ENCODE results near the gene HRAS.
A peak's percentile ranks its signal among the peaks of the same experiment; 100 is the strongest.

HRAS gene

DNA sequence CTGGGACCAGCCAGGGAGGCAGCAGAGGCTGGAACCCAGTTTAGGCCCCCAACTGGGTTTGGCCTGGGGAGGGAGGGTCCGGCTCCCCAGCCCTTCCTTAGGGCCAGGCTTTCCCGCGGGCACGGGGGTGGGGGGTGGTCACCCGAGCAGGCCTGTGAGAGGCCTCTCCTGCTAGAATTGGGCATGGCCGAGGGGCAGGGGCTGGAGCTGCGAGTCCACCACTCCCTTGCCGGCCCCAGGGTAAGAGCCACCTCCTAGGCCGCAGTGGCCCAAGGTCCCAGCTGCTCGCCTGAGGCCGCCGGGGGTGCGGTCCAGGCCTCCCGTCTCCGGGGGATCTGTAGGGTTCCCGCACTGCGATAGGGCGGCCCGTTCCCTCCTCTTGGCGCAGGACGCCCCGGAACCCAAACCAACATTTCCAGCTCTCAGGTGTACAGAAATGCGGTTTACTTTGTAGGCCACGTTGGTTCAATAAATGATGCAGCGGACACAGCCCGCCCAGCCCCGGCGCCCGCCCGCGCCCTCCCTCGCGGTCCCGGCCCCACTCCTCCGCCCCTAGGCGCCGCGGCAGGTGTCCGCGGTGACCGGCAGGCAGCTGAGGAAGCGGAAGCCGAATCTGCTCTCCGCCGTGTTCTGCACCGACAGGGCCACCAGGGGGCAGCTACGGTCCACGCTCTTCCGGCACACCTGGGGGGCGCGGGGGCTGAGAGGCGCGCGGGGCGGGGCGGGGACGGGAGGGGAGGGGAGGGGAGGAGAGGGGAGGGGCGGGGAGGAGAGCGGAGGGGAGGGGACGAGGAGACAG, 19.3 kb upstream of the HRAS start:
- FAIRE-seq: peak; percentile 60

DNA sequence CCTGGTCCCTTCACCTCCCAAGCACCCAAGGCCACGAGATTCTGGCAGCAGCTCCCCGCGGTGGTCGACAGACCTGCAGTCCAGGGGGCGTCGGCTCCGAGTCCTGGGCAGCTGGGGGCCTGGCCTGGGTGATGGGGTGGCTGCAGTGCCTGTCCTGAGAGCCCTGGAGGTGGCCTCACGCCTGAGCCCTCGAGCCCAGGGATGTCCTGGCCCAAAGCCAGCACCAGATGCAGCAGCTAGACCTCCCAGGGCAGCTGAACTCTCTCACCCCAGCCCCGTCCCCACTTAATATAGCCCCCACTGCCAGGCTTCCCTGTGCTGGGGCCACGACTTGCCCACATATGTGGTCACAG, 18.6 kb upstream of the HRAS start:
- no peak for FAIRE-seq
- no peak for DNase-seq (ENCODE audit: insufficient read length, low spot score)

More for the DNA sequence above, 19.3 kb upstream of the HRAS start:
- DNase-seq (ENCODE audit: insufficient read length, low spot score): peak; percentile 71

DNA sequence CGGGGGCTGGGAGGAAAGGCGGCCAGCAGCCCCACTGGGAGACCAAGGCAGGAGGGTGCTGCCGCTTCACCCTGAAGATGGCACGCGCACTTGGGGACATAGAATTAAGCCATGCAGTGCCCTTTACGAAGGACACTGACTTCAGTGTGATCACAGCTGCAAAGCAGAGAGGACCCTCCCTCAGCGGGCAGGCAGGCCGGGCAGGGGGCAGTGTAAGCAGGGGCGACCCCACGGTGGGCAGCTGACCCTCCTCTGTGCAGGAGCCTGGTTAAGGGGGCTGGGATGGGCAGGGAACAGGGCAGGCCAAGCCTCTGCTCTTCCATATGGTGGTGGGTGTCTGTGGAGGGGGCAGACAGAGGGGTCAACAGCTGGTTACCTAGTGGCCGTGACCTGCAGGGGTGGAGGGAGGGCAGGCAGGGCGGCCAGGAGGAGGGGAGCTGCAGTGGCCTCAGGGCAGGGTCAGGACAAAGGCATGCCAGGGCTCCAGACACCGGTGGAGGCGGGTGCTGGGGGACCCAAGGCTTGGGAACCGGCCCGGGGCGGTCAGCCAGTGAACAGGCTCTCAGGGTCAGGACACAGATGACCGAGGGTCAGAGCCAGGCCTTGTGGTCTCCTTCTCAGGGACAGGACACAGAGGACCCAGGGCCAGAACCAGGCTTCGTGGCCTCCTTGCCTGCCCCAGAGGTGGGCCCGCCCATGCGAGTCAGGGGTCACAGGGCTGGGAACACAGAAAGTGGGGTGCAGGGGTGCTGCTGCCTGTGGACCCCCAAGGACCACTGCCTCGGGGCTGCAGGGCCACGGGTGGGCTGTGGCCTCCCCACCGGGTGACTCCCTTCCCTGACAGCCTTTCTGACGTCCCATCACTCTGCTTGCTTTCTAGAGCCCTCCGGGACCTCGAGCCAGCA, 18.0 kb upstream of the HRAS start:
- DNase-seq (ENCODE audit: insufficient read length, low spot score) (no peak), FAIRE-seq (no peak)

DNA sequence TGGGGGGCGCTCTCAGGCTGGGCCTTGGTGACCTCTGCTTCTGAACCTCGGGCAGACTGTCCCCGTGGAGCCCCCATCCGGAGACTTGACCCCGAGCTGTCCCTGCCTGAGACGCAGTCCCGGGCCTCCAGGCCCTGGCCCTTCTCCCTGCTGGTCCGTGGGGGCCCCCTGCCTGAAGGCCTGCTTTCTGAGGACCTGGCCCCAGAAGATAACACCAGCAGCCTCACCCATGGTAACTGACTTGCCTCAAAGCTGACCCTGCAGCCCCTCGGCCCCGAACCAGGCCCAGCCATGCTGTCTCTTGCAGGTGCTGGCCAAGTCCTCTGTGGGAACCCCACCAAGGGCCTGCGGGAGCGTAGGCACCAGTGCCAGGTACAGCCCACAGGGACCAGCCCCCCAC, 16.2 kb upstream of the HRAS start:
- DNase-seq (ENCODE audit: insufficient read length, low spot score) (no peak), FAIRE-seq (no peak)

DNA sequence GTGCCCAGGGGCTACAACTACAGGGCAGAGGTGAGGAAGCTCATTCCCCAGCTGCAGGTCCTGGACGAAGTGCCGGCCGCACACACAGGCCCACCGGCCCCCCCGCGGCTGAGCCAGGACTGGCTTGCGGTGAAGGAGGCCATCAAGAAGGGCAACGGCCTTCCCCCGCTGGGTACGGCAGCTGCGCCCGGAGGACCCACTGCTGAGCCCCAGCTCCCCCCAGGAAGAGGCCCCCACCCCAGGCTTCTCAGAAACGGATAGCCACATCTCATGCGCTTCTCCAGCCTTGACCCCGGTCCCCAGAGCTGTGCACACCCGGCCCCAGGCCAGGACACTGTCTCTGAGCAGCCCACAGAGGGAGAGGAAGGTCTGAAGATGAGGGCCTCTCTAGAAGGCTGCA, 15.8 kb upstream of the HRAS start:
- FAIRE-seq (no peak), DNase-seq (ENCODE audit: insufficient read length, low spot score) (no peak)

DNA sequence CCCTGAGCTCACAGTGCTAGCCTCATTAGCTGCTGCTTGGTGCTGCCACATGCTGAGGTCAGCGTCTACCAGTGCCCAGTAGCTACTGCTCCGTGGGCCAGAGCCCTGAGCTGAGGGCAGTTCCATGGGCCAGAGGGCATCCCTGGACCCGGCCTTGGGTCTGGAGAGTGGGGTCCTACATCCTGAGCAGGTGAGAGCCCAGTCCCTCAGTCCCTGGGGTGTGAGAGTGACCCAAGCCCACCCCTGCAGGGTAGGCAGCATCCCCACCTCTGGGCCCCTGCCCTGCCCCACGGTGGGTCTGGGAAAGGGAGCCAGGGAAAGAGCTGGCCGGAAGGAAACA, 15.3 kb upstream of the HRAS start:
- DNase-seq (ENCODE audit: insufficient read length, low spot score) (no peak), FAIRE-seq (no peak)

DNA sequence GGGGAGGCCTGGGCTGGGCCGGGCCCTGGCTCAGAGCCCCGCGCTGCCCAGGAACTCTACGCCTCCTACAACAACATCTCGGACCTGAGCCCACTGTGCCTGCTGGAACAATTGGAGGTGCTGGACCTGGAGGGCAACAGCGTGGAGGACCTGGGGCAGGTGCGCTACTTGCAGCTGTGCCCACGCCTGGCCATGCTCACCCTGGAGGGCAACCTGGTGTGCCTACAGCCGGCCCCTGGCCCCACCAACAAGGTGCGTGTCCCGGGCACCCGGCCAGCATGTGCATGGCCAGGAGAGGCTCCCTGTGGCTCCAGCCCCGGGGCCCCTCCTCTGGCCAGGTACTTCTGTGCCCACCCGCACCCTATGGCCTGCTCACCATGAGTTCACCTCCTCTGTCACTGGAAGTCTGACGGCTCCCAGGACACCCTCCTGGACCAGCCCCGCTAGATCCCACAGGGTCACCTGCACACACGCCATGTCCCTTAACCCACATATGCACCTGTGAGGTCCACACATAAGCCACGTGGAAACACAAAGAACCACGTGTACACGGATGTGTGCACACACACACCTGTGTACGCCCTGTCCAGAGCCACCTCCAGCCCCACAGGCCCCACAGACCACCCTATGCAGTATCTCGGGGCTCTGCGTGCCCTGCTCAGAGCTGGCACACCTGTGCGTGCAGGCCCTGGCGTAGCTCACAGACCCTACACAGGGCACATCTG, 14.8 kb upstream of the HRAS start:
- FAIRE-seq (no peak), DNase-seq (ENCODE audit: insufficient read length, low spot score) (no peak)

DNA sequence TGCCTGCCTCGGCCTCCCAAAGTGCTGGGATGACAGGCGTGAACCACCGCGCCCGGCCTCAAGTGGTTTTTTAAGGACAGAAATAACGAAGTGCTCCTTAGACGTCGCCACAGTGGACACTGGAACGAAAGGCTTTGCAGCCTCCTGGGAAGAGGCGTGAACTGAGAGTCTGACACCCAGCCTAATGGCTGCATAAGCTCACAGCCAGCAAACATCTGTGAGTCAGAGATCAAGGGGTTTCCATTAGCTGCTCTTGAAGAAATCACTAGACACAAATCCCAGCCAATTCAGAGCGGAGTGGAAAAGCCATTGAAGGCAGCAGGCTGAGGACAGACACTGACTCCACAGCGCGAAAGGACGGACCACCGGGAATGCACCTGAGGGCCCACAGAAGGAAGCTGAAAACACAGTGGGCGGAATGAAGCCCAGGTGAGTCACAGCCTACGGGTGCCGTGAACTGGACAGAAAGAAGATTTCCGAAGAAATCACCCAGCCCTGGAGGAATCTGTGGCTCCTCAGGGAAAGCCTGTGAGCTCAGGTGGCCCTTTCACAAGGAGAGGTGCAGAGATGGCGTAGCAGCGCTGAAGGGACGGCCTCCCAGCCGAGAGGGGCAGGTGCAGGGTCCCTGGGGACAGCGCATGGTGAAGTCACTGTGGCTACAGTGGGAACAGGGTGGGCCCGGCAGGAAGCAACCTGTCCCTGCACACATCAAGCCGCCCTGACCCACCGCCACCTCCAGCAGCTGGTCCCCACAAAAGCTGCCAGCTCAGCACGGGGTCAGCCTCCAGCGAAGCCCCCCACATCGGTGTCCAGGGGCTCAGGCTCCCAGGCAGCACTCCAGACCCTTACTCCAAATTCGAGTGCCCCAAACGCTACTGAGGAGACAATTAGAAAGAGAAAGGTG, 13.6 kb upstream of the HRAS start:
- FAIRE-seq: no peak
- DNase-seq (ENCODE audit: insufficient read length, low spot score): no peak

DNA sequence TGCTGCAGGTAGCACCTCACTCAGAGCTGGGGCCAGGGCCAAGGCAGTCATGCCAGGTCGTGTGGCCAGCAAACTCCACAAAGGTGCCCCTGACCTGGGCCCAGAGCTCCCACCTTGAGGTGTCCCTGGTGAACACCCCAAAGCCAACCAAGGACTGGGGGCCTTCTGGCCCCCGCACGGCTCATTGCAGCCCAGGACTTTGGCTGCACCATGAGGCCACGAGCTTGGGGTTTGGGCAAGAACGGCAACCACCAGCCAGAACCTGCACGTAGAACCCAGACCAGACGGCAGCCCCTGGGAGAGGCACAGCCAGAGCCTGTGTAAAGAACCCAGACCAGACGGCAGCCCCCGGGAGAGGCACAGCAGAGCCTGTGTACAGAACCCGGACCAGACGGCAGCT, 9.8 kb upstream of the HRAS start:
- DNase-seq (ENCODE audit: insufficient read length, low spot score): no peak
- FAIRE-seq: no peak

DNA sequence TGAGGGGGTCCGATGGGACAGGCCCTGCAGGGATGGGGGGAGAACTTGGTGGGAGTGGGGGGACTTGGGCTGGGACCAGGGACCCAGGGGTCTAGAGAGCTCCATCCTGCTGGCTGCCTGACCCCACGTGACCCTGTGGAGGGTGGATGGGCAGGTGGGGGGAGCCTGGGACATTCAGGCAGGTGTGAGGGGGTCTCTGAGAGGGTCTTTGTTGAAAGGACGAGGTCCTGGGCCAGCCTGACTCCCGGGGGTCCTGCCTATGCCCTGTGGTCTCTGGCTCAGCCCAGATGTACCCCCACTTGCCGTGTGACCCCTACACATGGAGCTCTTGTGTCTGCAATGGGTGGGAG, 9.4 kb upstream of the HRAS start:
- no peak for DNase-seq (ENCODE audit: insufficient read length, low spot score)
- no peak for FAIRE-seq

DNA sequence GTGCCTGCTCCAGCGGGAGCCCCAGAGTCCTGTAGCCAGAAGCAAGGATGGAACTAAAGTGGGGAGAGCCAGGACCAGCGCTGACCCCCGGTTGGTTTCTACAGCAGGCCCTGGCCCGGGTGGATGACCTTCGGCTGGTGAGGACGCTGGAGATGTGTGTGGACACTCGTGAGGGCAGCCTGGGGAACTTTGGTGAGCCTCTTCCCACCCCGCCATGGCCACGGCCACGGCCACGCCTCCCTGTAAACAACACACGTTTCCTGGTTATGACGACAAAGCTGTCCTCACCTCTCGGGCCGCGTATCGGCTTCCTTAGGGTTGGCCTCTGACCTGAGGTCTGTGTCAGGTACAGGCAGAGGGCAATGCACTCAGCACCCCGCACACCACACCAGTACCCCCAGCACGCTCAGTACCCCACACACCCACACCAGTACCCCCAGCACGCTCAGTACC, 6.1 kb upstream of the HRAS start:
- FAIRE-seq (no peak), DNase-seq (ENCODE audit: insufficient read length, low spot score) (no peak)

DNA sequence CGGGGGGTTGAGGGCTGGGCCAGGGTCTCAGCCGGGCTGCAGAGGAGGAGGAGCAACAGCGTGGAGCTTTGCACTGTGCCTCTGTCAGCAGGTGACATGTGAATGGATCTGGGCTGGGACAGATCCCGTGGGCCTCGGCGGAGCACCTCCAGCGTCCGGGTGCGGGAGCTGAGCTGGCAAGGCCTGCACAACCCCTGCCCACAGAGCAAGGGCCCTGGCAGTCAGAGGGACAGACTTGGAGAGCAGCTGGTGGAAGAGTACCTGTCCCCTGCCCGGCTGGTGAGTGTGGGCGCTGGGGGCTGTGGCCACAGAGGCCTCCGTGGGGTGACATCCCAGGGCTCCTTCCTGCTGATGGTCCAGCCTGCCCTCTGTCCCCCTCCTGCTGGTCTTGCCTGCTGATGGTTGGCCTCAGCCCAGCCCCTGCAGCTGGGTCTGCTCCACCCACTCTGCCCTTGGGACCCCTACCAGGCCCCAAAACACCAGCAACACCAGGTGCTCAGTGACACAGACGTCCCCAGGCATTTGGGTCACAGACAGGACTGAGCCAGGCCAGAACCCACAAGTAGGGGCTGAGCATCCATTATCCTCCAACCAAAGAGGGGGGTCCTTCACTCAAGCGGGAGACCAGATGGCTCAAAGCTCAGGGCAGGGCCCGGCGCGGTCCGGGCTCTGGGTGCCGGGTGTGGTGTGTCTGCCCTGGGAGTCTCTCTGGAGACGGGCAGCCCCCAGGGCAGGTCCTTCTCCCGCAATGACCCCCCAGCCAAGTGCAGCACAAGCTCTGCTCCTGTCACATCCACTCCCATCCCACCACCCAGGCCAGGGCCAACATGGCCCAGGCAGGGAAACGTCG, 5.4 kb upstream of the HRAS start:
- DNase-seq (ENCODE audit: insufficient read length, low spot score): no peak

DNA sequence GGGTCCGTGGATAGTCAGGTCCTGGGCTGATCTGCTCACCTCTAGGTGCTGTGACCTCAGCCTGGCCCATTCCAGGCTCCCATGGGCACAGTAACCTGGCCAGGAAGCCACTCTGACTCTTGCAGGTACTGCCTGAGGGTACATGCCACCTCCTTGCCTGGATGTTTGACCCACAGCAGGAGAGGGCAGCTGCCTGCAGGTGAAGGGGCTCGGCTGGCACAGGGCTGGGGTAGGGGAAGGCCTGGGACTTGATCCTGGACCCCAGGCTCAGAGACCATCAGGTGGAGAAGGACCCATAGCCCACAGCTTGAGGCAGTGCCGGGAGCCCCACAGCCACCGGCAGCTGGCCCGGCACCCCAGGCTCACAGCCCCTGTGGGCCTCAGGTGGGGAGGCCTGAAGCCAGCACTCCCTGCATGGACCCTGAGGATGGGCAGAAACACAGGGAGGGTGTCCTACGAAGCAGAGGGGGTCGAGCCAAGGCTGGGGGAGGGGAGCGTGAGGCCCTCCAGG, 4.7 kb upstream of the HRAS start:
- FAIRE-seq (no peak), DNase-seq (ENCODE audit: insufficient read length, low spot score) (no peak)

More for the DNA sequence above, 5.4 kb upstream of the HRAS start:
- no peak for FAIRE-seq

DNA sequence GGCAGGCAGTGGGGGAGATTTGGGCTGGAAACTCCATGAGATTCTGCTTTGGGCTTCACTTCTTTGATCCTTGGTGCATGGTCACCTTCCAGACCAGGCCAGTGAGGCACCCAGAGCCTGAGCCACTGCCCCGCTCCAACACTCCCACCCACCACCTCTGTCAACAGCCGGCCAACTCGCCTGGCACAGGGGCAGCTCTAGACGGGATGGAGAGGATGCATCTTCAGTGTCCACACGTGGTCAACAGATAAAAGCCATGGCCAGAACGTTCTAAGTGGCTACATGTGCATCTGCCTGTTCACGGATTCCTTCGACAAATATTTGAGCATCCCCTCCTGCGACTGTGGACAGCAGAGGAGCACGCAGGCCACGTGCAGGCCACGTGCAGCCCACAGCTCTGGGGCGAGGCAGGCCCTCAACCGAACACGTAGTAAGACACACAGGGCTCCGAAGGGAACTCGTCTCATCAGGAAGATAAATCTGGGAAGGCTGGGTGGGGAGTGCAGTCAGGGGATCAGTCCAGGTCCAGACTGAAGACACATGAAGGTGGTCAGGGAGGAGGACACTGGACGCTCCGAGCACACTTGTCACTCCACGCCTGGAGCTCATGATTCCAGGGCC, 3.2 kb upstream of the HRAS start:
- FAIRE-seq (no peak), DNase-seq (ENCODE audit: insufficient read length, low spot score) (no peak)

DNA sequence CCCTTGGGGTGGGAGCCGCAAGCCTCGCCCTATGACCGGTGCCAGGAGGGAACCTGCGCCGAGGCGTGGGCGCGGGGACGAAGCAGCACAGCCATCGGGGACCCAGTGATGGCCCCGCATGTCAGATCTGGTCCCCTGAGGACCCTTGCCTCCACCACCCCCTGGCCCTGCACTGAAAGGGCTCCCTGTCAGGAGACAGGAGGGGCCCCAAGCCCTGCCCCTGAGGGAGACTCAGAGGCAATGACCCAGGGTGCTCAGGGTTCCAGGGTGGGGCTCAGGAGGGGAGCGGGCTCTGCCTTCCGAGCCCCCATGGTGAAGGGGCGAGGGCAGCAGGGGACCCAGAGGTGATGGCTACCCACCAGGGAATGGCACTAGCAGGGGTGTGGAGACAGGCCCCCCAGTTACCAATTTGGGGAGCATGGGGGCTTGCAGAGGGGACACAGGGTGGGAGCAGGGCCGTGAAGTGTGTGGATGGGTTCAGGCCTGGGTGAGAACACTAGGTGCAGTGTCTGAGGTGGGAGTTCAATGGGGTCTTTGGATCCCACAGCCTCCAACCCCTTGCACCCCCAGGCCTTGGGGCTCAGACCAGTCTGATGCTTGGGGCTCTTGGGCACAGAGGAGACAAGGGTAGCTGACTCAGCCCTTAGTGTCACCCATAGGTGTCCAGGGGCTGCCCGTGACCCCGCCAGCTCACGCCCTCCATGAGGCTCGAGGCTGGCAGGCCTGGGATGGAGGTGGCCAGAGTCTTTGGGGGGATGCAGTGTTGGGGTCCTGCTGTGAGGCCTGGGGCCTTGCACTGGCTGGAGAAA, 2.5 kb upstream of the HRAS start:
- no peak for DNase-seq (ENCODE audit: insufficient read length, low spot score)
- FAIRE-seq: no peak

DNA sequence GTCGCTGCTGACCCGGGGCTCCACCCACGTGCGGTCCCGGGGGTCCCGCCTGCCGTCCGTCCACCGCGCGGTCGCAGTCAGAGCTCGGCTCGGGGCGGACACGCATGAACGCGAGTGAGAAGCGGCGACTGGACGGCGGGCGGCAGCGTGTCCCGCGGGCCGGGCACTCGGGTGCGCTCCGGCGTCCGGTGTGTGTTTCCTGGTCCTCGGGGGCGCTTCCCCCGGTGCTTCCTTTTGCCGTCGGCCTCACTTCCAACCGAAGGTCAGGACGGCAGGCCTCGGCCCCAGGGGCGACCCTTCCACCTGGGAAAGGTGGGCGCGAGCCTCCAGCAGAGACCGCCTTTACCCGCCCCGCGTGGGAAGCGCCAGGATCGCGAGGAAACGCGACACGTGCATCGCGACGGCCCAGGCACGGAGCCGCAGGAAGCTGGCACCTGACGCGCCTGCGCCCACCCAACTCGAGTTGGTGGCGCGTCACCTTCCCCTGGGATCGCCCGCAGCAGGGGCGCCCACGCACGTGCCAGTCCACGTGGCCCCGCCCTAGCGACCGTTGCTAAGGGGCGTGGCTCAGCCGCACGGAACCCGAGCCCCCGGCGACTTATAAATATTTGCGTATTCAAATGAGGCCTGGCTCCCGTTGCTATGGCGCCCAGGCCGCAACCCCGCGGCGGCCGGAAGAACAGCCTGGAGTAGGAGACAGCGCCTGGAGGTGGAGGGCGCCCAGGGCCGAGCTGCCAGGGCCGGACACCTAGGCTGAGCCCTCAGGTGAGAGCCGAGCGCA, 1.7 kb upstream of the HRAS start, which contains the start of gene LRRC56:
Gene LRRC56 (plus strand): TSS at position 687 of the 781 bp plus-strand sequence. CDS start 3,158 bp downstream, outside the sequence.
- DNase-seq (ENCODE audit: insufficient read length, low spot score) (no peak), FAIRE-seq (no peak)

DNA sequence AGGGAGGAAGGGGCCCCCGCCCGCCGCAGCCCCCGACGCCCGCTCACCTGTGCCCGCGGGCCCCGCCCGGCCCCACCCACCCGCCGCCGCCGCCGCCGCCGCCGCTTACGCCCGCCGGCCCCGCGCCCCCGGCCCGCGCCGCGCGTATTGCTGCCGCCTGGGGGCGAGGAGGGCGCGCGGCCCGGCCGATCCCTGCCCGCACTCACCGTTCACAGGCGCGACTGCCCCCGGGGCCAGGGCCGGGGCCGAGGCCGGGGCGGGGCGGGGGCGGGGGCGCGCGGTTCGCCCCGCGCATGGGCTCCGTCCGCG, 212 bp downstream of the HRAS start:
- DNase-seq (ENCODE audit: insufficient read length, low spot score) (no peak), FAIRE-seq (no peak)

Data from HTR-8/SVneo (cell line).